Occipital lobe (tissue), 2 donors: ENCODE measurements around the gene MICAL3. TPM values are rescaled to one million over a fixed set of nuclear protein-coding genes. Genes with fewer than 3 reads are reported as not detected.

ENCODE experiments used
- DNase-seq: peaks from one replicate; lab custom pipeline; 2025; lab: John Stamatoyannopoulos, UW
- total RNA-seq: library from RNA; depleted of rRNA; stranded (reverse); fragments of >200 nt; gene quantifications from one replicate; pipeline ENCODE4 v1.2.3, GENCODE V29; 2014

The MICAL3 gene
- total RNA-seq, 1 donor from 2014 or later, result 40.9 TPM

- DNase-seq, result no peak
Observed at GRCh38 chr22:17802411-17802810, 221.9 kb downstream of the MICAL3 start.

GRCh38 chr22:17797721-17798559 lies 226.4 kb downstream of the MICAL3 start:
- no peak for DNase-seq

GRCh38 chr22:17796695-17797094 lies 227.7 kb downstream of the MICAL3 start:
- no peak for DNase-seq

- no peak for DNase-seq
Observed at GRCh38 chr22:17795661-17796548, 228.5 kb downstream of the MICAL3 start.

GRCh38 chr22:17794726-17795542 lies 229.4 kb downstream of the MICAL3 start:
- DNase-seq, result no peak

- no peak for DNase-seq
Observed at GRCh38 chr22:17792854-17793434, 231.4 kb downstream of the MICAL3 start.

GRCh38 chr22:17792299-17792698 lies 232.1 kb downstream of the MICAL3 start:
- no peak for DNase-seq

- DNase-seq, result no peak
Observed at GRCh38 chr22:17791196-17791595, 233.2 kb downstream of the MICAL3 start.

GRCh38 chr22:17789379-17790200 lies 234.8 kb downstream of the MICAL3 start:
- no peak for DNase-seq

GRCh38 chr22:17788528-17789378 lies 235.6 kb downstream of the MICAL3 start:
- no peak for DNase-seq

GRCh38 chr22:17787716-17788330 lies 236.5 kb downstream of the MICAL3 start:
- no peak for DNase-seq

- DNase-seq, result no peak
Observed at GRCh38 chr22:17787241-17787640, 237.1 kb downstream of the MICAL3 start.

GRCh38 chr22:17786435-17787161 lies 237.8 kb downstream of the MICAL3 start:
- DNase-seq, result peak; percentile 57

- DNase-seq, result no peak
Observed at GRCh38 chr22:17785185-17786184, 238.9 kb downstream of the MICAL3 start.

- DNase-seq, result no peak
Observed at GRCh38 chr22:17784776-17785175, 239.6 kb downstream of the MICAL3 start.

- DNase-seq, result no peak
Observed at GRCh38 chr22:17783773-17784480, 240.4 kb downstream of the MICAL3 start.
